Measurements from ENCODE around the gene BNC2.
"Not testable (repeated sequence)": the region's sequence is repeated elsewhere in the genome, so short reads cannot be mapped to it uniquely, and the experiment has no call there.

DNA sequence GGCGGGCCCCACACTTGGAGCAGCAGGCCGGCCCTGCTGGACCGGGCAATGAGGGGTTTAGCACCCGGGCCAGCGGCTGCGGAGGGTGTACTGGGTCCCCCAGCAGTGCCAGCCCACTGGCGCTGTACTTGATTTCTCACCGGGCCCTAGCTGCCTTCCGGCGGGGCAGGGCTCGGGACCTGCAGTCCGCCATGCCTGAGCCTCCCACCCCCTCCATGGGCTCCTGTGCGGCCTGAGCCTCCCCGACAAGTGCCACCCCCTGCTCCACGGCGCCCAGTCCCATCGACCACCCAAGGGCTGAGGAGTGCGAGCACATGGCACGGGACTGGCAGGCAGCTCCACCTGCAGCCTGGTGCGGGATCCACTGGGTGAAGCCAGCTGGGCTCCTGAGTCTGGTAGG is 389.9 kb downstream of the BNC2 start:
- TF ChIP-seq CTCF (conservative IDR thresholded peaks at IDR 0.05 in 1 of 2, IDR thresholded peaks at IDR 0.05 in 1 of 2; ENCODE audit: low read depth in 1 of 2, low read length in 2 of 2); EZH2 (IDR thresholded peaks at IDR 0.05; ENCODE audit: low read length, missing control alignments): not testable (repeated sequence)

Data from fibroblast of lung (primary cell).